Left lung (tissue), 10 donors: ENCODE data around the gene COMT. TPM values are rescaled to one million over a fixed set of nuclear protein-coding genes. Genes with fewer than 3 reads are reported as not detected.

Source experiments
- ATAC-seq: fragments of 200-7000 bp; cut with Tn5 transposase; one replicate; pipeline ENCODE4 v1.9.1; 2020; ENCODE audit warnings: moderate library complexity
- DNase-seq, 4 donors: peaks; one replicate each; pipeline ENCODE4 v3.0.0-alpha.2; 2013 to 2020
- H3K27ac ChIP-seq, 2 donors: fragments of 200-600 bp; sonication (generic) in 1 of 2; one replicate each; pipeline versions ENCODE4 v1.5.0 to v1.8.0; 2020 to 2021
- H3K27me3 ChIP-seq, 2 donors: fragments of 200-600 bp; sonication (generic) in 1 of 2; one replicate each; pipeline versions ENCODE4 v1.5.0 to v1.8.0; 2020 to 2021
- H3K36me3 ChIP-seq, 2 donors: fragments of 200-600 bp; sonication (generic) in 1 of 2; one replicate each; pipeline versions ENCODE4 v1.5.0 to v1.8.0; 2020 to 2021
- H3K4me1 ChIP-seq, 2 donors: fragments of 200-600 bp; one replicate each; pipeline ENCODE4 v1.8.0; 2021
- H3K4me3 ChIP-seq, 2 donors: fragments of 200-600 bp; sonication (generic) in 1 of 2; one replicate each; pipeline versions ENCODE4 v1.5.0 to v1.8.0; 2020 to 2021; ENCODE audit warnings: mild to moderate bottlenecking in 1 of 2
- H3K9me3 ChIP-seq, 2 donors: fragments of 200-600 bp; sonication (generic) in 1 of 2; one replicate each; pipeline versions ENCODE4 v1.5.0 to v1.8.0; 2020 to 2021
- intact Hi-C, 2 donors: fragments of 100-400 bp; cut with DNase I; formaldehyde crosslinking; loops; one replicate each; pipeline versions ENCODE4 v1.11.2 to v1.14.2; 2022
- polyA plus RNA-seq, 6 donors: library from polyadenylated mRNA; unstranded; fragments of 120-200 nt; gene quantifications; one replicate each; pipeline ENCODE4 v1.2.1, GENCODE V29; 2013; ENCODE audit not compliant: insufficient read length in 6 of 6
- total RNA-seq, 2 donors: library from RNA; stranded (reverse); fragmentation: NEBNext Ultra II Directional; extraction: Animal tissue kit (Norgen Biotek cat#: 25700); gene quantifications; one replicate each; pipeline ENCODE4 v1.2.1, GENCODE V29; 2021
- TF ChIP-seq, protein P1 (sequence below), 2 donors: fragments of 200-600 bp; sonication (generic) in 1 of 2; IDR thresholded peaks; one replicate each; pipeline versions ENCODE4 v1.5.0 to v1.8.0; 2021; ENCODE audit warnings: antibody characterized with exemption in 2 of 2
- donor health status: DM: no; HTN: yes; CAD: no.
- donor health status: DM: no; HTN: no; CAD: no.

Gene COMT
- total and polyA plus RNA-seq, 8 donors, result 90.1 to 249 (median 102) TPM

DNA sequence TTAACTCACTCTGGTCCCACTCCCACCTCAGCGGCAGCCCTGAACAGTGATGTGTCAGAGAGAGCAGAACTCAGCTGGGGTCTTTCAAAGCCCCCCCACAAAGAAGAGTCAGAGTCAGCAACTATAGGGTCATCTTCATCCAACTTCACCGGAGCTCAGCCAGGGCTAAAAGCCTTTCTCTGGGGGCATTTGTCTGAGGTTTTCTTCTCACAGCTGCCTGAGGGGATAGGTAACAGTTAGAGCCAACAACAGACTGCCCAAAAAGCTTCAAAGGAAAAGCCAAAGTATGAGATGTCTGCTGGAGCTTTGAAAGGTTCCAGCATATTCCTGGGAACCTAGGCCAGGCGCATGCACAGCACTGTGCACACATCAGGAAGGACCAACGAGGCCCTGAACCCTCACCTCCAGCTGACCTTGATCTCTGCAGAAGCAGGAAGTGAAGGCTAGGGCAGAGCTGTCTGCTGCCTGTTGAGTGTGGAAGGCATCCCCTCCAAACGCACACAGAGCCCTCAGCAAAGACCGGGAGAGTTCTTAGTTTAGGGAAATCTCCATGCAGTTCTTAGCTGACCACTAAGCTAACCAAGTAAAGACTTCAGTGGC lies 28.1 kb upstream of the COMT start:
- TF ChIP-seq, protein P1, sequence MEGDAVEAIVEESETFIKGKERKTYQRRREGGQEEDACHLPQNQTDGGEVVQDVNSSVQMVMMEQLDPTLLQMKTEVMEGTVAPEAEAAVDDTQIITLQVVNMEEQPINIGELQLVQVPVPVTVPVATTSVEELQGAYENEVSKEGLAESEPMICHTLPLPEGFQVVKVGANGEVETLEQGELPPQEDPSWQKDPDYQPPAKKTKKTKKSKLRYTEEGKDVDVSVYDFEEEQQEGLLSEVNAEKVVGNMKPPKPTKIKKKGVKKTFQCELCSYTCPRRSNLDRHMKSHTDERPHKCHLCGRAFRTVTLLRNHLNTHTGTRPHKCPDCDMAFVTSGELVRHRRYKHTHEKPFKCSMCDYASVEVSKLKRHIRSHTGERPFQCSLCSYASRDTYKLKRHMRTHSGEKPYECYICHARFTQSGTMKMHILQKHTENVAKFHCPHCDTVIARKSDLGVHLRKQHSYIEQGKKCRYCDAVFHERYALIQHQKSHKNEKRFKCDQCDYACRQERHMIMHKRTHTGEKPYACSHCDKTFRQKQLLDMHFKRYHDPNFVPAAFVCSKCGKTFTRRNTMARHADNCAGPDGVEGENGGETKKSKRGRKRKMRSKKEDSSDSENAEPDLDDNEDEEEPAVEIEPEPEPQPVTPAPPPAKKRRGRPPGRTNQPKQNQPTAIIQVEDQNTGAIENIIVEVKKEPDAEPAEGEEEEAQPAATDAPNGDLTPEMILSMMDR (IDR thresholded peaks at IDR 0.05), result no peak
- intact Hi-C loops, result loop anchor here in 1 of 2 donors (5.0 kb wide), 1 partner anchor 181 kb away; no protein-coding TSS in a partner anchor
- no peaks in the 10 kb centered on the region for H3K4me1 ChIP-seq
- DNase-seq (peak in 1 of 4 donors; percentile 23), ATAC-seq (no peak)
- H3K27me3 ChIP-seq, result no peaks in the 10 kb centered on the region
- peaks cover 0 to 78% of the 10 kb centered on the region in 2 donors for H3K36me3 ChIP-seq
- no peak overlapping the region for H3K4me3 ChIP-seq
- no peaks in the 10 kb centered on the region for H3K9me3 ChIP-seq
- H3K27ac ChIP-seq, result no peak overlapping the region

DNA sequence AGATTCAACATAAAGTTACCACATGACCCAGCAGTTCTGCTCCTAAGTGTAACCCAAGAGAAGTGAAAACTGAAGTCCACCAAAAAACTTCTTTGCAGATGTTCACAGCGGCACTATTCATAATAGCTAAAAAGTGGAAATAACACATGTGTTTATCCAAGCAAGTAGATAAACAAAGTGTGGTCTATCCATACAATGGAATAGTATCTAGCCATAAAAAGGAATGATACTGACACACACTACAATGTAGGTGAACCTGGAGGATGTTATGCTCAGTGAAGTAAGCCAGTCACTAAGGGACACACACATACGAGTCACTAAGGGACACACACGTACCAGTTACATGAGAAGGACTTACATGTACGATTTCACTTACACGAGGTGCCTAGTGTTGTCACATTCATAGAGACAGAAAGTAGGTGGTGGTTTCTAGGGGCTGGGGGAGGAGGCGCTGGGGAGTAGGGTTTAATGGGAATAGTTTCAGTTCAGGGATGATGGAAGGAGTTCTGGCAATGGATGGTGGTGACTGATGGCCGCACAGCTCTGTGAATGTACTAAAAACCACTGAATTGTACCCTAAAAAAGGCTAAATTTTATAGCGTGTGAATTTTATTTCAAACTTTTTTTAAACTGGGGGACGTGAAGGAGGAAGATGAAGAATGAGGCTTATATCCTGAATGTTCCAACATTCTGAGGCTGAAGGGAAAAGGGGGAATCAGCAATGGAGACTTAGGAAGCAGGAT lies 27.2 kb upstream of the COMT start:
- peak in 1 of 4 donors; percentile 1 for DNase-seq
- no peaks in the 10 kb centered on the region for H3K4me1 ChIP-seq
- TF ChIP-seq, protein P1 (IDR thresholded peaks at IDR 0.05), result no peak
- no peak overlapping the region for H3K4me3 ChIP-seq
- ATAC-seq, result no peak
- H3K27ac ChIP-seq, result no peak overlapping the region
- peaks cover 0 to 85% of the 10 kb centered on the region in 2 donors for H3K36me3 ChIP-seq
- H3K27me3 ChIP-seq, result no peaks in the 10 kb centered on the region
- intact Hi-C loops, result loop anchor here in 1 of 2 donors (5.0 kb wide), 1 partner anchor 182 kb away; no protein-coding TSS in a partner anchor
- H3K9me3 ChIP-seq, result no peaks in the 10 kb centered on the region

DNA sequence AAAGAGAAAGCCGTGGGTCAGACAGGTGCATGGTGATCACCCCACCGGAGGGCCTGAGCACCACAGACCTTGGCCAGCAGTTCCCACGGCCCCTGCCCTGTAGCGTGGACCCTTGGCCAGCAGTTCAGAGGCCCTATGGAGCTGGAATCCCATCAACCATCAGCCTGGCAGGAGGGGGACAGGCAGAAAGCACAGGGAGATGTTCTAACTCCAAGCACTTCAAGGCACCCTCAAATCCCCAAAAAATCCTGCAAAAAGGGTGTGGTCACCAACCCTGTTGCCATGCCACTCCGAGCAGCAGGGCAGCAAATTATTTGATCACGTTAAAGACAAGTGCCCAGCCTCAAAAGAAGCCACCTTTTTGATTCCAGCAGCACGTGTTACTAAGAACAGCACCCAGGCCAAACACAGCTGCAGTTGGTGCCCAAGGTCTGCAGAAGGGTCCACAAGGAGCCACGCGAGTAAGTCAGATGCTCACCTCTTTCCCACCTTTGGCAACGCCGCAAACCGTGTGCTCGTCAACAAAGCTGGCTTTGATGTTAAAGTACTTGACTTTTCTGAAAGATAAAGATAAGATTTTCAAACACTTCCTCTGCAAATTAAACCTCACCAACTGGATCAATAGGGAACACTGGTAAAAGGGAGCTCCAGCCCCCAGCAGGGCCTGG lies 26.2 kb upstream of the COMT start:
- Histone ChIP-seq H3K9me3 (no peaks in the 10 kb centered on the region), H3K27me3 (no peaks in the 10 kb centered on the region), H3K4me3 (no peak overlapping the region), H3K4me1 (no peaks in the 10 kb centered on the region), H3K36me3 (peaks cover 0 to 82% of the 10 kb centered on the region in 2 donors), H3K27ac (no peak overlapping the region)
- TF ChIP-seq, protein P1 (IDR thresholded peaks at IDR 0.05), result no peak
- DNase-seq, result no peak
- ATAC-seq, result no peak
- intact Hi-C loops, result no loop called here

DNA sequence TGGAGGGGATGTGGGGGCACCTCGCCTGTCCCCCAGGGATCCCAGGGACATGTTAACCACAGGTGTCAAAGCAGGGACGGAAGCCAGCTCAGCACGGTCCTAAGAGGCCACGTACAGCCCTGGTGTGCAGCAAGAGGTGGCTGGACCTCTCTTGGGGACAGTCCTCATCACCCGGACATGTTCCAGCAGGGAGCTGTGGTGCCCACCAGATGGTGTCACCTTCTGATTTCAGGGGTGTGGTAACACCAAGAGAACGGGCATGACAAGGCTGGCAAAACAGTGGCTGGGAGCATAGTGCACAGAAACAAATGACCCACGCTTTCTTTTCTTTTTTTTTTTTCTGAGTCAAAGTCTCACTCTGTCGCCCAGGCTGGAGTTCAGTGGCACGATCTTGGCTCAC lies 25.6 kb upstream of the COMT start:
- TF ChIP-seq, protein P1 (IDR thresholded peaks at IDR 0.05), result no peak
- no peaks in the 10 kb centered on the region for H3K4me1 ChIP-seq
- peaks cover 0 to 80% of the 10 kb centered on the region in 2 donors for H3K36me3 ChIP-seq
- intact Hi-C loops, result no loop called here
- DNase-seq (peak in 1 of 4 donors; percentile 43), ATAC-seq (no peak)
- H3K27me3 ChIP-seq, result no peaks in the 10 kb centered on the region
- no peak overlapping the region for H3K27ac ChIP-seq
- no peaks in the 10 kb centered on the region for H3K9me3 ChIP-seq
- no peak overlapping the region for H3K4me3 ChIP-seq

DNA sequence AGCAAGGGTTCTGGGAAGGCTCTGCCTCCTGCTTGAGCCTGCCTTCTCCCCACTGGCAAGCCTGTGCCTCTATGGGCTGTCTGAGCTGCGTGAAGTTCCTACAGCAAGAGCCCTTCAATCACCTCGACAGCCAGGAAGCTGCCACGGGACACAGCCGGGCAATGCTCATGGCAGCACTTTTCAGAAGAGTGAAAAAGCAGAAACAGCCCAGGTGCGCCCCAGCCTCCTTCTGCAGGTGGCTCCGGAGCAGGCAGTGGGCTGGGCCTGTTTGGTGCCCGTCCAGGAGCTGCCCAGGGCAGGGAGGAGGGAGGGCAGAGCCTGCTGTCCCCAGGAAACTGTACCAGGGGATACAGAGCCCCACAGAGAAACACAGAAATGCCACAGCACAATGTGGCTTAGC lies 24.6 kb upstream of the COMT start:
- H3K4me1 ChIP-seq, result no peaks in the 10 kb centered on the region
- intact Hi-C loops, result no loop called here
- DNase-seq (peak in 1 of 4 donors; percentile 60), ATAC-seq (peak; percentile 12)
- H3K27me3 ChIP-seq, result no peaks in the 10 kb centered on the region
- H3K9me3 ChIP-seq, result no peaks in the 10 kb centered on the region
- H3K27ac ChIP-seq, result no peak overlapping the region
- H3K4me3 ChIP-seq, result no peak overlapping the region
- TF ChIP-seq, protein P1 (IDR thresholded peaks at IDR 0.05), result no peak
- peaks cover 0 to 72% of the 10 kb centered on the region in 2 donors for H3K36me3 ChIP-seq
